Liver (tissue), 9 donors: ENCODE measurements around the gene SREBF1. TPM values are rescaled to one million over a fixed set of nuclear protein-coding genes. Genes with fewer than 3 reads are reported as not detected.

Source experiments
- DNase-seq: peaks from one replicate; pipeline ENCODE4 v3.0.0-alpha.2; 2017; ENCODE audit warnings: low spot score
- H3K27ac ChIP-seq, 2 donors: one replicate each; pipeline ENCODE4 v1.7.0; 2013; ENCODE audit warnings: inconsistent platforms in 2 of 2, low read length in 2 of 2, control low read depth in 1 of 2, low read depth in 1 of 2, mild to moderate bottlenecking in 1 of 2
- H3K27me3 ChIP-seq, 4 donors: one replicate each; pipeline versions ENCODE4 v1.6.1 to v1.7.0; 2013; ENCODE audit warnings: low read length in 3 of 4, inconsistent platforms in 1 of 4, mild to moderate bottlenecking in 1 of 4, moderate library complexity in 1 of 4; ENCODE audit not compliant: control insufficient read depth in 4 of 4, insufficient read depth in 4 of 4
- H3K36me3 ChIP-seq, 4 donors: one replicate each; pipeline versions ENCODE4 v1.6.1 to v1.7.0; 2013; ENCODE audit warnings: low read length in 3 of 4, mild to moderate bottlenecking in 3 of 4, low read depth in 1 of 4, moderate library complexity in 1 of 4; ENCODE audit not compliant: control insufficient read depth in 4 of 4, insufficient read depth in 3 of 4
- H3K4me1 ChIP-seq, 4 donors: one replicate each; pipeline versions ENCODE4 v1.6.1 to v1.7.0; 2013; ENCODE audit warnings: low read length in 3 of 4, mild to moderate bottlenecking in 3 of 4, moderate library complexity in 1 of 4; ENCODE audit not compliant: control insufficient read depth in 4 of 4, insufficient read depth in 4 of 4
- H3K4me3 ChIP-seq, 3 donors: one replicate each; pipeline versions ENCODE4 v1.6.1 to v1.7.0; 2013; ENCODE audit warnings: low read length in 3 of 3, control low read depth in 1 of 3, low read depth in 1 of 3, mild to moderate bottlenecking in 1 of 3
- H3K9ac ChIP-seq, 2 donors: one replicate each; pipeline ENCODE4 v1.7.0; 2013; ENCODE audit warnings: low read length in 2 of 2, mild to moderate bottlenecking in 2 of 2, moderate library complexity in 2 of 2, control low read depth in 1 of 2, low read depth in 1 of 2
- H3K9me3 ChIP-seq, 4 donors: one replicate each; pipeline versions ENCODE4 v1.6.1 to v1.7.0; 2013; ENCODE audit warnings: low read length in 3 of 4; ENCODE audit not compliant: control insufficient read depth in 4 of 4
- EGR1 ChIP-seq, 2 donors: IDR thresholded peaks; 2 replicates each; pipeline ENCODE4 v1.6.1; 2016 to 2018; ENCODE audit warnings: antibody characterized with exemption in 2 of 2, low read depth in 2 of 2
- FOXA2 ChIP-seq: IDR thresholded peaks from 2 replicates; pipeline ENCODE4 v1.6.1; 2016; ENCODE audit warnings: antibody characterized with exemption
- GABPA ChIP-seq, 2 donors: IDR thresholded peaks in 1 of 2; conservative IDR thresholded peaks in 1 of 2; 2 replicates each; pipeline ENCODE4 v1.6.1; 2016; ENCODE audit warnings: antibody characterized with exemption in 2 of 2, mild to moderate bottlenecking in 1 of 2, moderate library complexity in 1 of 2
- HNF4A ChIP-seq, 2 donors: conservative IDR thresholded peaks; 2 replicates each; pipeline ENCODE4 v1.6.1; 2016; ENCODE audit warnings: antibody characterized with exemption in 2 of 2, mild to moderate bottlenecking in 2 of 2
- HNF4G ChIP-seq: IDR thresholded peaks from 2 replicates; pipeline ENCODE4 v1.6.1; 2016; ENCODE audit warnings: antibody characterized with exemption
- JUND ChIP-seq, 2 donors: IDR thresholded peaks; 2 replicates each; pipeline ENCODE4 v1.6.1; 2016; ENCODE audit warnings: antibody characterized with exemption in 2 of 2
- NR2F2 ChIP-seq: IDR thresholded peaks from 2 replicates; pipeline ENCODE4 v1.6.1; 2016; ENCODE audit warnings: antibody characterized with exemption
- RAD21 ChIP-seq, 2 donors: IDR thresholded peaks; 2 replicates each; pipeline ENCODE4 v1.6.1; 2016; ENCODE audit warnings: antibody characterized with exemption in 2 of 2, mild to moderate bottlenecking in 2 of 2
- RXRA ChIP-seq, 2 donors: IDR thresholded peaks; 2 replicates each; pipeline ENCODE4 v1.6.1; 2017 to 2018; ENCODE audit warnings: antibody characterized with exemption in 2 of 2, mild to moderate bottlenecking in 1 of 2
- TAF1 ChIP-seq: conservative IDR thresholded peaks from 2 replicates; pipeline ENCODE4 v1.6.1; 2016; ENCODE audit warnings: antibody characterized with exemption, mild to moderate bottlenecking
- WGBS: extraction: QIAGEN DNeasy Blood & Tissue Kit; methylation state at CpG from one replicate; pipeline ENCODE4 v1.1.7; 2013; 5-methylcytosine and 5-hydroxymethylcytosine counted together
- polyA plus RNA-seq, 2 donors: library from polyadenylated mRNA; stranded (reverse) in 1 of 2; unstranded in 1 of 2; fragments of 200-250 nt in 1 of 2; fragments of >200 nt in 1 of 2; fragmentation: Nextera tagmentation in 1 of 2; extraction: Ambion mirVana in 1 of 2; gene quantifications; one replicate each; pipeline versions ENCODE4 v1.2.1 to v1.2.3, GENCODE V29; 2013 to 2015
- total RNA-seq, 2 donors: library from RNA; depleted of rRNA; stranded (reverse); fragments of >200 nt; gene quantifications; one replicate each; pipeline ENCODE4 v1.2.3, GENCODE V29; 2014
- TF ChIP-seq, protein P1 (sequence below): IDR thresholded peaks from 2 replicates; pipeline ENCODE4 v1.6.1; 2016; ENCODE audit warnings: antibody characterized with exemption, mild to moderate bottlenecking
- TF ChIP-seq, protein P2 (sequence below): fragments of 150-350 bp; IDR thresholded peaks from 2 replicates; pipeline ENCODE4 v1.5.1; 2017; ENCODE audit warnings: improper control_type of control experiment, low read depth, low read length; ENCODE audit not compliant: missing input control
- TF ChIP-seq, protein P3 (sequence below): IDR thresholded peaks from 2 replicates; pipeline ENCODE4 v1.6.1; 2016; ENCODE audit warnings: antibody characterized with exemption
- donor health status: healthy.
- donor health status: healthy.
- donor health status: healthy.
- donor health status: healthy.
- donor health status: healthy.

SREBF1 gene
- total and polyA plus RNA-seq, 4 donors, result 66.8 to 133 (median 101) TPM

DNA sequence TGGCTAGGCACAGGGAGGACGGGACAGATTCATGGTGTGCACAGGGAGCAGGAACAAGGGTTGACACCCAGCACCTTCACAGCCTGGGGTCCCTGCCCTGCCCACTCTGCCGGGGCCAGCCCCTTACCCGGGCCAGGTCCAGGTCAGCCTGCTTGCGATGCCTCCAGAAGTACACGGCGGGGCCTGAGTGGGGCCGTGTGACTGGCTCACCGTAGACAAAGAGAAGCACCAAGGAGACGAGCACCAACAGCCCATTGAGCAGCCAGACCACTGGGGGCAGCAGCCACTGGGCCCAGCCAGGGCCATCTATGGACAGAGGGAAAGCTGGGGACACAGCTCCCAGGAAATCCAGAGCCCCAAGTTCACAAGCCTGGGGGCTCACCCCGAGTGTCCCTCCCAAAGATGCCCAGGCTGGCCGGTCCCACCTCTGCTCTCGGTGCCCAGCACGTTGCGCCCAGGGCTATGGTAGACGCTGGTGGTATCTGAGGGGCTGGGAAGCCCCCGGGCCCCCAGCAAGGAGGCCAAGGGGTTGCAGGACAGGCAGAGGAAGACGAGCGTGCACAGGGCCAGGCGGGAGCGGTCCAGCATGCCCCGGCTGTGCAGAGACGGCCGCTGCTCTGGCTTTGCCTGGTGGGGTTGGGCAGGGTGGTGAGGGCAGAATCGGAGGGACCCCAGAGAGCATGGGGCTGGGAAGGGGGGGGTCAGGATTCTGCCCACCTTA, 19.8 kb downstream of the SREBF1 start:
- TF ChIP-seq NR2F2 (no peak), GABPA (IDR thresholded peaks at IDR 0.05 in 1 of 2, conservative IDR thresholded peaks at IDR 0.05 in 1 of 2) (no peak), RXRA (IDR thresholded peaks at IDR 0.05) (no peak), RAD21 (IDR thresholded peaks at IDR 0.05) (no peak), TAF1 (no peak), JUND (IDR thresholded peaks at IDR 0.05) (no peak), HNF4G (no peak), FOXA2 (no peak)
- TF ChIP-seq, protein P1, sequence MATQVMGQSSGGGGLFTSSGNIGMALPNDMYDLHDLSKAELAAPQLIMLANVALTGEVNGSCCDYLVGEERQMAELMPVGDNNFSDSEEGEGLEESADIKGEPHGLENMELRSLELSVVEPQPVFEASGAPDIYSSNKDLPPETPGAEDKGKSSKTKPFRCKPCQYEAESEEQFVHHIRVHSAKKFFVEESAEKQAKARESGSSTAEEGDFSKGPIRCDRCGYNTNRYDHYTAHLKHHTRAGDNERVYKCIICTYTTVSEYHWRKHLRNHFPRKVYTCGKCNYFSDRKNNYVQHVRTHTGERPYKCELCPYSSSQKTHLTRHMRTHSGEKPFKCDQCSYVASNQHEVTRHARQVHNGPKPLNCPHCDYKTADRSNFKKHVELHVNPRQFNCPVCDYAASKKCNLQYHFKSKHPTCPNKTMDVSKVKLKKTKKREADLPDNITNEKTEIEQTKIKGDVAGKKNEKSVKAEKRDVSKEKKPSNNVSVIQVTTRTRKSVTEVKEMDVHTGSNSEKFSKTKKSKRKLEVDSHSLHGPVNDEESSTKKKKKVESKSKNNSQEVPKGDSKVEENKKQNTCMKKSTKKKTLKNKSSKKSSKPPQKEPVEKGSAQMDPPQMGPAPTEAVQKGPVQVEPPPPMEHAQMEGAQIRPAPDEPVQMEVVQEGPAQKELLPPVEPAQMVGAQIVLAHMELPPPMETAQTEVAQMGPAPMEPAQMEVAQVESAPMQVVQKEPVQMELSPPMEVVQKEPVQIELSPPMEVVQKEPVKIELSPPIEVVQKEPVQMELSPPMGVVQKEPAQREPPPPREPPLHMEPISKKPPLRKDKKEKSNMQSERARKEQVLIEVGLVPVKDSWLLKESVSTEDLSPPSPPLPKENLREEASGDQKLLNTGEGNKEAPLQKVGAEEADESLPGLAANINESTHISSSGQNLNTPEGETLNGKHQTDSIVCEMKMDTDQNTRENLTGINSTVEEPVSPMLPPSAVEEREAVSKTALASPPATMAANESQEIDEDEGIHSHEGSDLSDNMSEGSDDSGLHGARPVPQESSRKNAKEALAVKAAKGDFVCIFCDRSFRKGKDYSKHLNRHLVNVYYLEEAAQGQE, result no peak
- no peaks in the 10 kb centered on the region for H3K9me3 ChIP-seq
- no peak overlapping the region for H3K9ac ChIP-seq
- WGBS, result 79% methylated on average over 24 of the region's 24 CpGs
- H3K27ac ChIP-seq, result peak overlapping the region; percentile 11 to 21
- no peaks in the 10 kb centered on the region for H3K27me3 ChIP-seq
- H3K36me3 ChIP-seq, result peaks cover 10 to 35% (median 26%) of the 10 kb centered on the region in 4 donors
- H3K4me3 ChIP-seq, result no peak overlapping the region
- H3K4me1 ChIP-seq, result peaks cover 23 to 96% (median 58%) of the 10 kb centered on the region in 4 donors
- DNase-seq, result no peak

DNA sequence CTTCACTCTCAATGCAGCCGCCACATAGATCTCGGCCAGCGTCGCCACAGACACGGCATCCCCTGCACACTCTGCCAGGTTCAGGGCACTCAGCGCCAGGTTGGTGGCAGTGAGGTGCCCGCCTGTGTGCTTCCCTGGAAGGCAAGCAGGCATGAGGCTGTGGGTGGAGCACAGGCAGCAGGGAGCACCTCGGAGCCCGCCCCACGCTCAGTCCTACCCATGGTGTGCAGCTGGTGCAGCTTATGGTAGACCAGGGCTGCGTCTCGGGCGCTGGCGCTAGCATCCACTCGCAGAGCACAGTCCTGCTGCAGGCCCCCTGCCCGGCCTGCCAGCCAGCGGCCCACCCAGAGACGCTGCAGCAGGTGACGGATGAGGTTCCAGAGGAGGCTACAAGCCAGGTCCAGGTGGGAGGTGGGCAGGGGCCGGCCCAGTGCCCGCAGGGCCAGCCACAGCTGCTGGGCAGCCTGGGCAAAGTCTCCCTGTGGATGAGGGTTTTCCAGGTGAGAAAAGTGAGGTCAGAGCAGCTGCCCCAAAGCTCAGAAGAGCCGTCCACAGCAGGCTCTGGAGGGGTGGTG, 20.5 kb downstream of the SREBF1 start:
- WGBS, result 73% methylated on average over 22 of the region's 22 CpGs
- no peak for DNase-seq
- no peak overlapping the region for H3K9ac ChIP-seq
- H3K36me3 ChIP-seq, result peaks cover 10 to 35% (median 26%) of the 10 kb centered on the region in 4 donors
- H3K4me1 ChIP-seq, result peaks cover 24 to 96% (median 62%) of the 10 kb centered on the region in 4 donors
- H3K27me3 ChIP-seq, result no peaks in the 10 kb centered on the region
- H3K4me3 ChIP-seq, result no peak overlapping the region
- no peaks in the 10 kb centered on the region for H3K9me3 ChIP-seq
- TF ChIP-seq JUND (IDR thresholded peaks at IDR 0.05) (no peak), HNF4G (no peak), NR2F2 (no peak), GABPA (IDR thresholded peaks at IDR 0.05 in 1 of 2, conservative IDR thresholded peaks at IDR 0.05 in 1 of 2) (no peak), EGR1 (IDR thresholded peaks at IDR 0.05; ENCODE audit: low read depth in 2 of 2) (no peak), RAD21 (IDR thresholded peaks at IDR 0.05) (no peak), FOXA2 (no peak), HNF4A (conservative IDR thresholded peaks at IDR 0.05) (no peak)
- TF ChIP-seq, protein P2, sequence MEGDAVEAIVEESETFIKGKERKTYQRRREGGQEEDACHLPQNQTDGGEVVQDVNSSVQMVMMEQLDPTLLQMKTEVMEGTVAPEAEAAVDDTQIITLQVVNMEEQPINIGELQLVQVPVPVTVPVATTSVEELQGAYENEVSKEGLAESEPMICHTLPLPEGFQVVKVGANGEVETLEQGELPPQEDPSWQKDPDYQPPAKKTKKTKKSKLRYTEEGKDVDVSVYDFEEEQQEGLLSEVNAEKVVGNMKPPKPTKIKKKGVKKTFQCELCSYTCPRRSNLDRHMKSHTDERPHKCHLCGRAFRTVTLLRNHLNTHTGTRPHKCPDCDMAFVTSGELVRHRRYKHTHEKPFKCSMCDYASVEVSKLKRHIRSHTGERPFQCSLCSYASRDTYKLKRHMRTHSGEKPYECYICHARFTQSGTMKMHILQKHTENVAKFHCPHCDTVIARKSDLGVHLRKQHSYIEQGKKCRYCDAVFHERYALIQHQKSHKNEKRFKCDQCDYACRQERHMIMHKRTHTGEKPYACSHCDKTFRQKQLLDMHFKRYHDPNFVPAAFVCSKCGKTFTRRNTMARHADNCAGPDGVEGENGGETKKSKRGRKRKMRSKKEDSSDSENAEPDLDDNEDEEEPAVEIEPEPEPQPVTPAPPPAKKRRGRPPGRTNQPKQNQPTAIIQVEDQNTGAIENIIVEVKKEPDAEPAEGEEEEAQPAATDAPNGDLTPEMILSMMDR, result no peak
- TF ChIP-seq, protein P3, sequence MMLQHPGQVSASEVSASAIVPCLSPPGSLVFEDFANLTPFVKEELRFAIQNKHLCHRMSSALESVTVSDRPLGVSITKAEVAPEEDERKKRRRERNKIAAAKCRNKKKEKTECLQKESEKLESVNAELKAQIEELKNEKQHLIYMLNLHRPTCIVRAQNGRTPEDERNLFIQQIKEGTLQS, result no peak
- TF ChIP-seq, protein P1, result no peak
- peak overlapping the region in 1 of 2 donors; percentile 42 for H3K27ac ChIP-seq
